Ovary (tissue), 3 donors: ENCODE results near the gene XPA.

Experiments
- CTCF ChIP-seq, 3 donors: fragments of 450-650 bp in 2 of 3; fragments of 200-600 bp in 1 of 3; IDR thresholded peaks; one replicate each; pipeline versions ENCODE4 v1.5.1 to v1.8.0; 2016 to 2022; ENCODE audit warnings: antibody characterized with exemption in 3 of 3, mild to moderate bottlenecking in 1 of 3
- EP300 ChIP-seq: sonication (generic); formaldehyde crosslinking; IDR thresholded peaks from one replicate; pipeline ENCODE4 v1.6.1; 2017; ENCODE audit warnings: antibody characterized with exemption
- POLR2A ChIP-seq: fragments of 450-650 bp; IDR thresholded peaks from one replicate; pipeline ENCODE4 v1.6.1; 2017; ENCODE audit warnings: antibody characterized with exemption, mild to moderate bottlenecking, moderate library complexity
- donor health status: DM: no; HTN: no; CAD: no.

DNA sequence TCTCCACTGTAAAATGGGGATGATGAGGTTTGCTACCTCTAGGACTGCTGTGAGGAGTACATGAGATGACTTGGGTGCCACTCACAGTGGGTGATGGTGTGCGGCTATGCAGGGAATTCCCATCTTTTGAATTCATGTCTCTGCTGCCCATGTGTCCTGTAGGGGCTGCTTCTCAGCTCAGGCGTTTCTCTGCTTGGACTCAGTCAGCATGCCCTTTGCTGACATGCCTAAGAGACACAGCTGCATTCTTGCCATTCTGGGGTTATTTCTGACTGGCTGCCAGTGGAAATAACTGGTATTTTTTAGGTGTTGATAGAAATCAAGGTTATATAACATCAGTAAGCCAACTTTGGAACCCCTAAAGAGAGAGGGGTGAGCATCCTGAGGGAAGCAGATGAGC is 24.3 kb upstream of the XPA start:
- TF ChIP-seq CTCF (IDR thresholded peaks at IDR 0.05) (no peak), POLR2A (no peak), EP300 (no peak)
